Ishikawa (cell line): ENCODE data around the gene NEDD4L.

Experiments
- CEBPB ChIP-seq: IDR thresholded peaks from 2 replicates; pipeline ENCODE4 v1.6.1; 2012
- CREB1 ChIP-seq: IDR thresholded peaks from 2 replicates; pipeline ENCODE4 v1.6.1; 2012; ENCODE audit warnings: low read depth
- EGR1 ChIP-seq: IDR thresholded peaks from 2 replicates; pipeline ENCODE4 v1.6.1; 2012
- EP300 ChIP-seq: IDR thresholded peaks from 2 replicates; pipeline ENCODE4 v1.6.1; 2012; ENCODE audit warnings: borderline replicate concordance
- FOXM1 ChIP-seq: IDR thresholded peaks from 2 replicates; pipeline ENCODE4 v1.6.1; 2012; ENCODE audit warnings: low read depth, borderline replicate concordance
- MAX ChIP-seq: IDR thresholded peaks from 2 replicates; pipeline ENCODE4 v1.6.1; 2012
- NFIC ChIP-seq: IDR thresholded peaks from 2 replicates; pipeline ENCODE4 v1.6.1; 2012
- RAD21 ChIP-seq: IDR thresholded peaks from 2 replicates; pipeline ENCODE4 v1.6.1; 2012; ENCODE audit warnings: low read depth
- REST ChIP-seq: IDR thresholded peaks from 2 replicates; pipeline ENCODE4 v1.6.1; 2012; ENCODE audit warnings: low read depth, mild to moderate bottlenecking
- TAF1 ChIP-seq: IDR thresholded peaks from 2 replicates; pipeline ENCODE4 v1.6.1; 2012; ENCODE audit warnings: low read depth, mild to moderate bottlenecking
- TCF12 ChIP-seq: IDR thresholded peaks from 2 replicates; pipeline ENCODE4 v1.6.1; 2012; ENCODE audit warnings: low read depth
- TEAD4 ChIP-seq: IDR thresholded peaks from 2 replicates; pipeline ENCODE4 v1.6.1; 2012
- YY1 ChIP-seq: IDR thresholded peaks from 2 replicates; pipeline ENCODE4 v1.6.1; 2012; ENCODE audit warnings: low read depth
- ZBTB7A ChIP-seq: IDR thresholded peaks from 2 replicates; pipeline ENCODE4 v1.6.1; 2012; ENCODE audit warnings: low read depth
- TF ChIP-seq, protein P1 (sequence below): IDR thresholded peaks from 2 replicates; pipeline ENCODE4 v1.6.1; 2012

NEDD4L gene

GRCh38 chr18:58208207-58208932 is 164.3 kb downstream of the NEDD4L start:
- no peak for TF ChIP-seq EGR1
- TF ChIP-seq TCF12, result no peak
- no peak for TF ChIP-seq ZBTB7A
- no peak for TF ChIP-seq FOXM1

- TF ChIP-seq TCF12 (no peak), TEAD4 (no peak), YY1 (no peak), EP300 (no peak), ZBTB7A (no peak), RAD21 (no peak), REST (no peak), EGR1 (no peak), CEBPB (no peak)
- TF ChIP-seq, protein P1, sequence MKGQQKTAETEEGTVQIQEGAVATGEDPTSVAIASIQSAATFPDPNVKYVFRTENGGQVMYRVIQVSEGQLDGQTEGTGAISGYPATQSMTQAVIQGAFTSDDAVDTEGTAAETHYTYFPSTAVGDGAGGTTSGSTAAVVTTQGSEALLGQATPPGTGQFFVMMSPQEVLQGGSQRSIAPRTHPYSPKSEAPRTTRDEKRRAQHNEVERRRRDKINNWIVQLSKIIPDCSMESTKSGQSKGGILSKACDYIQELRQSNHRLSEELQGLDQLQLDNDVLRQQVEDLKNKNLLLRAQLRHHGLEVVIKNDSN, result no peak
Measured at GRCh38 chr18:58209326-58209725, 165.3 kb downstream of the NEDD4L start.

GRCh38 chr18:58211510-58211909 is 167.5 kb downstream of the NEDD4L start:
- TF ChIP-seq NFIC (no peak), MAX (no peak), ZBTB7A (no peak), CEBPB (no peak), TEAD4 (no peak), EGR1 (no peak), TAF1 (no peak), EP300 (no peak), YY1 (no peak), FOXM1 (no peak), REST (no peak), TCF12 (no peak), RAD21 (no peak), CREB1 (no peak)
- TF ChIP-seq, protein P1, result no peak

- TF ChIP-seq EGR1 (no peak), REST (no peak), YY1 (no peak), TEAD4 (no peak), EP300 (no peak), MAX (no peak), TAF1 (no peak)
- TF ChIP-seq, protein P1, result no peak
Measured at GRCh38 chr18:58212274-58212673, 168.2 kb downstream of the NEDD4L start.
